HG02571 (cell line): ENCODE measurements around the gene N4BP3.

ENCODE experiments used
- ATAC-seq: cut with Tn5 transposase; IDR thresholded peaks from one replicate; pipeline ENCODE4 v1.9.1; 2021; ENCODE audit warnings: mild to moderate bottlenecking, moderate library complexity; ENCODE audit not compliant: unreplicated experiment

N4BP3 gene

GRCh38 chr5:178098685-178099084 is 14.6 kb upstream of the N4BP3 start:
- ATAC-seq, result no peak

DNA sequence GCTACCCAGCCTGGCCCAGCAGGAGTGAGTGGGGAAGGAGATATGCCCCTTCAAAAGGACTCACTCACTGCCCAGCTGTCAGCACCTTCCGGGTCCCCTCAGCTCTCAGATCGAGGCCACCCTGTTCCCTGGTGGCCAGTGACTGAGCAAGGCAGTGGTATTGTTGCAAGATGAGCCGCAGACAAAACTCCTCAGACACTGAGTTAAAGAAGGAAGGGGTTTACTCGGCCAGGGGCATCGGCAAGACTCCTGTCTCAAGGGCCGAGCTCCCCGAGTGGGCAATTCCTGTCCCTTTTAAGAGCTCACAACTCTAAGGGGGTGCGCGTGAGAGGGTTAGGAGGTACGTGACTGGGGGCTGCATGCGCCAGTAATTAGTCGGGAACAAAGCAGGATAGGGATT is 9.7 kb upstream of the N4BP3 start:
- no peak for ATAC-seq

DNA sequence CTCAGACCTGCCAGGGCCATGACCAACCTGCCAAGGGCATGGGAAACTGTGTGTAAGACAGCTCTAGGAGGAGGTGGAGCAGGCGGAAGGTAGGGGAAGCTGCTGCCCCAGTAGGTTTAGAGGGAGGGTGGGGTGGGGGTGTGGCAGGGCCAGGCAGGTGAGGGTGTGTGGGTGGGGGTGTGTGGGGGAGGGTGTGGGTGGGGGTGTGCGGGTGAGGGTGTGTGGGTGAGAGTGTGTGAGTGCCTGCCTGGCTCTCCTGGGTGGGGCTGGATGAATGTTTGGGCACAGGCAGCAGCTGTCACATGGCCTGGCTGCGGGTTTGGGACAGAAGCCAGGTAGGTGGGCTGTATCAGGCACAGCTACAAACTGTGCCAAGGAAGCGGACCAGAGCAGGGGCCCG is 8.8 kb upstream of the N4BP3 start:
- ATAC-seq, result no peak

- no peak for ATAC-seq
Measured at GRCh38 chr5:178106086-178106485, 7.2 kb upstream of the N4BP3 start.

- ATAC-seq, result no peak
Measured at GRCh38 chr5:178106556-178107239, 6.6 kb upstream of the N4BP3 start.

- ATAC-seq, result no peak
Measured at GRCh38 chr5:178107756-178108310, 5.5 kb upstream of the N4BP3 start.

DNA sequence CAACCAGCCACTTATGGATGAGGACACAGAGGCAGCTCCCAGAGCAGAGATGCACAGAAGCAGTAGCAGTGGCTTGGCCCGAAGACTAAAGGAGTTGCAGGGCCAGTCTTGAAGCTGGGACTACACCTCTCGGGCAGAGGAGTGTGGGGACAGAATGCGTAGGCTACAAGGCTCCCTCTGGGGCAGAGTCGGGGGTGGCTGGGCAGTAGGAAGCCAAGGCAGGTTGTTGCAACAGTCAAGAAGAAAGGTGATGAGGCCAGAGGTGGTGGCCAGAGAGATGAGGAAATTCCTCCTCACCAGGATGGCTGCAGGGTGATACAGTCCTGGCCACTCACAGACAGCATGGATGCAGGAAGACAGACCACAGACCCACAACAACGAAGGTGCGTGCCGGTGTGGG is 4.9 kb upstream of the N4BP3 start:
- ATAC-seq, result no peak

GRCh38 chr5:178108966-178109365 is 4.4 kb upstream of the N4BP3 start:
- ATAC-seq, result no peak

GRCh38 chr5:178110511-178110910 is 2.8 kb upstream of the N4BP3 start:
- ATAC-seq, result no peak

DNA sequence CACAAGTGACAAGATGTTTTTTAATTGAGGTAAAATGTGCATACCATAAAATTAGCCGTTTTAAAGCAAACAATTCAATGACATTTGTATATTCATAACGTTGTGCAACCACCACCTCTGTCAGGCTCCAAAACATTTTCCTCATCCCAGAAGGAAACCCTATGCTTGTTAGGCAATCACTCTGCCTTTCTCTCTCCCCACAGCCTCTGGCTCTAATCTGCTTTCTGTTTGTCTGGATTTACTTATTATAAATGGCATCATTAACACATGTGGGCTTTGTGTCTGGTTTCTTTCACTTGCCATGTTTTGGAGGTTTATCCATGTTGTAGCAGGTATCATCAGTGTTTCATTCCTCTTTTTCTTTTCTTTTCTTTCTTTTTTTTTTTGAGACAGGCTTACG is 1.4 kb upstream of the N4BP3 start:
- no peak for ATAC-seq

DNA sequence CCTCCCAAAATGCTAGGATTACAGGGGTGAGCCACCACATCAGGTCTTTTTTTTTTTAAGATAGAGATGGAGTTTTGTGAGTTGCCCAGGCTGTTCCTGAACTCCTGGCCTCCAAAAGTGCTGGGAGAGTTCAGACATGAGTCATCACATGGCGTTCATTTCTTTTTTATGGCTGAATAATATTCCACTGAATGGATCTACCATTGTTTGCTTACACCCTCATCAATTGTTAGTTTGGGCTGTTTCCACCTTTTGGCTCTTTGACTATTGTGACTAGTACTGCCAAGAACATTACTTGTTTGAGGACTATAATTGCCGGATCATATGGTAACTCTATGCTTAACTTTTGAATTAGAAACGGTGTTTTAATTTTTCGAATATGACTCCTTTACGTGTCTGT is 787 bp upstream of the N4BP3 start:
- no peak for ATAC-seq

GRCh38 chr5:178113841-178114324 is 551 bp downstream of the N4BP3 start:
- ATAC-seq, result no peak

- no peak for ATAC-seq
Measured at GRCh38 chr5:178114325-178115135, 1.2 kb downstream of the N4BP3 start.

- no peak for ATAC-seq
Measured at GRCh38 chr5:178115136-178115813, 1.9 kb downstream of the N4BP3 start.

DNA sequence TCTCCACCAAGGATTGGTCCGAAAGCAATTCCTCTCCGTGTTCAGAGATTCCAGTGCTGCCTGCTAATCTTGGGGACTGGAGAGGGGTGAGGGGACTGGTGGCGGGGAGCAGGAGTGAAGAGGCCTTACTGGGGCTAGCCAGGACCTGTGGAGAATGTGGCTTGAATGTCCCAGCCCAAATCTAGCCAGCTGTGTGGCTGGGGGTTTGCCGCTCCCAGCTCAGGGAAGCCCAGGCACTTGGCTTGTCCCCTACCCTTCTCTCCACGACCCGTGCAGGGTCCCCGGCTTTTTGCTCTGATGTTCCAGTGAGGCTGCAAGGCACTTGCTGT is 2.4 kb downstream of the N4BP3 start:
- ATAC-seq, result no peak

DNA sequence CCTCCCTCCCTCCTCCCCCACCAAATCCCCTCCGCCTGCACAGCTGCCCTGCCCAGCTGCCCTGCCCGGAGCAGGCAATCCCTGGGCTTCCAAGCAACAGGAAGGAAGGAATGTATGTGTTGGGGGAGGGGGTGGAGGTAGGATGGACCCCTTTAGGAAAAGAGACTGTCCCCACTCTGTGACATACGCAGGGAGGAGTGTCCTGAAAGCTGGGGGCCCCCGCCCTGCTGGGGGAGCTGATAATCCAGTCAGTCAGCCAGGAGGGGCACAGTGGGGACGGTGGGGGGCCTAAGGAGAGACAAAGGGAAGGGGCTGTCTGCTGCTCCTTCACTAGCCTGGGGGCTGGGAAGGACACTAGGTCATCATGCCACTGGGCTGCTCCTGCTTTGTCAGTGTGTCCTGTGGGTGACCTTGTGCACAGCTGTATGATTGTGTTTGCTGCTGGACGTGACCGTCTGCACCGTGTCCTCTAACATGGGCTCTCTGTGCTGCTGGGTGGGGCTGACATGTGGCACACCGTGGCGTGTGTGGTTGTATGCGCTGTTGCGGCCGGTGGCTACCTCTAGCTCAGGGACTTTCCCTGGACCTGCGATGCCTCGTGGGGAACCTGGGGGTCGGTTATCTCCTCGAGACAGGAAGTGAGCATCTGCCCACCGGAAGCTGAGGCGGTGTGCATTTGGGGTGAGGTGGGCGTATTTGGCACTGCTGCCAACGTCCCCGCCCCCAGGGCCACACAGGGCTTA is 3.0 kb downstream of the N4BP3 start:
- no peak for ATAC-seq

- ATAC-seq, result no peak
Measured at GRCh38 chr5:178117923-178118701, 4.8 kb downstream of the N4BP3 start.

GRCh38 chr5:178119915-178120606 is 6.7 kb downstream of the N4BP3 start:
- no peak for ATAC-seq

DNA sequence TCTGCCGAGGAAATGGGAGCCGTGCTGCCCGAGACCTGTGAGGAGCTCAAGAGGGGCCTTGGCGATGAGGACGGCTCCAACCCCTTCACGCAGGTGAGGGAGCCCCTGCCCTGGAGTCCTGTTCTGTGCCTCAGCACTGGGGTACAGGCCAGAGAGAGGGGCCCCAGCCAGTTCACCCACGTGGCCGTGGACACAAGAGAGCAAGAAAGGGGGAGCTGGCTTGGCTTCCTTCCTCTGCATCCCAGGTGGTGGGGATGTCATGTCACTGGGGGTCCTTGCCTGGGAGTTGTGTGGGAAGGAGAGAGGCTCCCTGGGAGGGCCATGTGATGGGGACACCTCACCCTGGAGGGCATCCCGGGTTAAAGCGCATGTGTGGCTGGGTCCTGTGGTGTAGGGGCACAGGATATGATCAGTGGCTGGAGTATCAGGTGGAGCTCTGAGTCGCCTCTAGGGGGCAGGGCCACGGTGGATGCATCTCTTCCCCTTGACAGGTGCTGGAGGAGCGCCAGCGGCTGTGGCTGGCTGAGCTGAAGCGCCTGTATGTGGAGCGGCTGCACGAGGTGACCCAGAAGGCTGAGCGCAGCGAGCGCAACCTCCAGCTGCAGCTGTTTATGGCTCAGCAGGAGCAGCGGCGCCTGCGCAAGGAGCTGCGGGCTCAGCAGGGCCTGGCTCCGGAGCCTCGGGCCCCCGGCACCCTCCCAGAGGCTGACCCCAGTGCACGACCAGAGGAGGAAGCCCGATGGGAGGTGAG is 7.5 kb downstream of the N4BP3 start:
- ATAC-seq, result peak; percentile 71
